Nephron progenitor cell (in vitro differentiated cells): ENCODE results near the gene COQ10A.

Experiments used
- DNase-seq: peaks from one replicate; pipeline ENCODE4 v3.0.0; 2021
- H3K27ac Mint-ChIP-seq: 2 replicates; pipeline ENCODE4 v1.8.0; 2021; ENCODE audit warnings: mild to moderate bottlenecking, moderate library complexity, mixed read lengths
- H3K27me3 Mint-ChIP-seq: 2 replicates; pipeline ENCODE4 v1.8.0; 2021; ENCODE audit warnings: mild to moderate bottlenecking, low read depth, mixed read lengths; ENCODE audit not compliant: poor library complexity
- H3K36me3 Mint-ChIP-seq: 2 replicates; pipeline ENCODE4 v1.8.0; 2021; ENCODE audit warnings: low read depth, mixed read lengths
- H3K4me1 Mint-ChIP-seq: 2 replicates; pipeline ENCODE4 v1.8.0; 2021; ENCODE audit warnings: mixed read lengths
- H3K4me3 Mint-ChIP-seq: 2 replicates; pipeline ENCODE4 v1.8.0; 2021; ENCODE audit warnings: mild to moderate bottlenecking, moderate library complexity, mixed read lengths
- H3K9me3 Mint-ChIP-seq: 2 replicates; pipeline ENCODE4 v1.8.0; 2021; ENCODE audit warnings: mild to moderate bottlenecking, moderate library complexity, mixed read lengths
- TF ChIP-seq, protein P1 (sequence below): fragments of 200-600 bp; sonication (generic); IDR thresholded peaks from 2 replicates; pipeline ENCODE4 v1.5.0; 2021; ENCODE audit warnings: antibody characterized with exemption

Gene COQ10A

DNA sequence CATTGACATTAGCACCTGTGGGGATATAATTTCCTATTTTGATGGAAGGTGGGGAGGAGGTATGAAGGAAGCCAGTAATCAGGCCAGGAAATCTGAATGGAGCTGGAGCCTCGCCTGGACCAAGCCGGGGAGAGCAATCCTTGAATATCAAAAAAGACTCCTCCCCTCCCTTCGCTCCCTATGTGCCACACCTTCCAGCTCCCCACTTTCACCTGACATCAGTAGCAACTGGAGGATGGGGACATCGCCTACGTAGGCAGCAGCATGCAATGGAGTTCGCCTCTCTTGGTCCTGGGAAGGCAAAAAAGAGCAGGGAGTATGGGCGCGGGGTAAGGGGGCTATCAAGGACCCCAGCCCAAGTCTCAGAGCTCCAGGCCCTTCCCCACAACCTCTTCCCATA, 9.7 kb upstream of the COQ10A start:
- peak overlapping the region; percentile 77 for H3K27ac Mint-ChIP-seq
- H3K27me3 Mint-ChIP-seq: peaks cover 5% of the 10 kb centered on the region

DNA sequence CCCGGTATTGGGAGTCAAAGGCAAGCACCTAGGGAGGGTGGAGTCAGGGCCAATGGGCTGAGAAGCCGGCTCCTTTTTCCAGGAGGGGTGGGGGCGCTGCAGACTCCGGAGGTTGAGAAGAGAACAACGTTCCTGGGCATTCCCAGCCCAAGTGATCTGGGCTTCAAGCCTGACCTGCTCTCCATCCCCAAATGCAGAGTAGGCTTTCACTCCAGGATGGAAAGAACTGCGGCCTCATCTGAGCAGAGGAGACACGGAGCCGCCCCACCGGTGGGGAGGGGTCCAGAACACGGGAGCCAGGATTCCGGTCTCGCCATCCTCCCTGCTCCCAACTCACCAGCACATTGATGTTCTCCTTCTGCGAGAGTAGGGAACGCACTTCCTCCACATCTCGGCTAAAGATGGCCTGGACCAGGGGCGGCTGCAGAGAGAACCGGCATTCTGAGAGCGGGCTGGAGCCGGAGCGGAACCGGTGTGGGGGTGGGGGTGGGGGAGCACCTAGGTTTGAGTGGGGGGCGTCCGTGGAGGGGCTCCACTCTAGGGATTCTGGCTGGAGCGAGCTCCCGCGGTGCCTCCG, 9.2 kb upstream of the COQ10A start:
- TF ChIP-seq, protein P1, sequence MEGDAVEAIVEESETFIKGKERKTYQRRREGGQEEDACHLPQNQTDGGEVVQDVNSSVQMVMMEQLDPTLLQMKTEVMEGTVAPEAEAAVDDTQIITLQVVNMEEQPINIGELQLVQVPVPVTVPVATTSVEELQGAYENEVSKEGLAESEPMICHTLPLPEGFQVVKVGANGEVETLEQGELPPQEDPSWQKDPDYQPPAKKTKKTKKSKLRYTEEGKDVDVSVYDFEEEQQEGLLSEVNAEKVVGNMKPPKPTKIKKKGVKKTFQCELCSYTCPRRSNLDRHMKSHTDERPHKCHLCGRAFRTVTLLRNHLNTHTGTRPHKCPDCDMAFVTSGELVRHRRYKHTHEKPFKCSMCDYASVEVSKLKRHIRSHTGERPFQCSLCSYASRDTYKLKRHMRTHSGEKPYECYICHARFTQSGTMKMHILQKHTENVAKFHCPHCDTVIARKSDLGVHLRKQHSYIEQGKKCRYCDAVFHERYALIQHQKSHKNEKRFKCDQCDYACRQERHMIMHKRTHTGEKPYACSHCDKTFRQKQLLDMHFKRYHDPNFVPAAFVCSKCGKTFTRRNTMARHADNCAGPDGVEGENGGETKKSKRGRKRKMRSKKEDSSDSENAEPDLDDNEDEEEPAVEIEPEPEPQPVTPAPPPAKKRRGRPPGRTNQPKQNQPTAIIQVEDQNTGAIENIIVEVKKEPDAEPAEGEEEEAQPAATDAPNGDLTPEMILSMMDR: no peak
- H3K27ac Mint-ChIP-seq: peak overlapping the region; percentile 77

More for the DNA sequence above, 9.7 kb upstream of the COQ10A start:
- DNase-seq: no peak
- Mint-ChIP-seq H3K4me1 (peaks cover 34% of the 10 kb centered on the region), H3K4me3 (peak overlapping the region; percentile 93), H3K9me3 (no peaks in the 10 kb centered on the region), H3K36me3 (peaks cover 37% of the 10 kb centered on the region)
- TF ChIP-seq, protein P1: no peak

DNA sequence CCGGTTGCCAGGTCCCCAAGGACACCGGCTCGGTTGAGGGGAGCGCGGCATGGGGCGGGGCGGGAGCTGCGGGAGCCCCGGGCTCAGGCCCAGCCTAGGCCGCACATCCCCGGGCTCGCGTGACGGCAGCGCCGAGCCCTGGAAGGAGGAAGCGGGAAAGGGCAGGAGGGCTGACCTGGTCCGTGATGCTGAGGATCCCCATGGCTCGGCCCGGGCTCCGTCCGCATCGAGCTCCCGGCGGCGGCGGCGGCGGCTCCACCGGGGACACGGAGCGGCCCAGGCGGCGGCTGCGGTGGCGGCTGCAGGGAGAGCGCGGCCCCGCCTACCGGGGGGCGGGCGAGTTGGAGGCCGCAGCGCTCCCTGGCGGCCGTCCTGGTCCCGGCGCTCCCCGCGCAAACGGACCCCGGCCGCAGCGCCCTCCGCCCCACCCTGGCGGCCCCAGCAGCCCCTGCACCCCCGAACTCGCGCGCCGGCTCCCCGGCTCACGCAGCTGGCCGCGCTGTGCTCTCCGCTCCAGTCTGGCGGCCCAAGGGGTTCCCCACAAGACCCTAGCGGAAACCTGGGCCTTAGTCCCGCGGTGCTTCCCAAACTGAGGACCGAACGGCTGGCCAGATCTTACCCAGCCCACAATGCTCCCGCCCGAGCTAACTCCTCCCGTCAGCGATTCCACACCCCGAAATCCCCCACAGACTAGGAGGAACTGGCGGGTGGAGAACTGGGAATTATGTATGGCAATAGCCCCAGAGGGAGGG, 8.5 kb upstream of the COQ10A start, which contains the start of gene ANKRD52:
ANKRD52 (minus strand) TSS at position 317 of the 752 bp plus-strand sequence; CDS start at position 202, 115 bp downstream.
- Mint-ChIP-seq H3K27me3 (peaks cover 5% of the 10 kb centered on the region), H3K36me3 (peaks cover 26% of the 10 kb centered on the region), H3K9me3 (no peaks in the 10 kb centered on the region), H3K27ac (peak within 1 kb of the TSS; percentile 77), H3K4me3 (peak within 1 kb of the TSS; percentile 93), H3K4me1 (peaks cover 34% of the 10 kb centered on the region)
- DNase-seq: peak; percentile 89
- TF ChIP-seq, protein P1: peak; percentile 38

More for the DNA sequence above, 9.2 kb upstream of the COQ10A start:
- DNase-seq: peak; percentile 62
- H3K27me3 Mint-ChIP-seq: peaks cover 5% of the 10 kb centered on the region
- H3K4me1 Mint-ChIP-seq: peaks cover 34% of the 10 kb centered on the region
- peaks cover 32% of the 10 kb centered on the region for H3K36me3 Mint-ChIP-seq
- no peaks in the 10 kb centered on the region for H3K9me3 Mint-ChIP-seq
- H3K4me3 Mint-ChIP-seq: peak overlapping the region; percentile 93

DNA sequence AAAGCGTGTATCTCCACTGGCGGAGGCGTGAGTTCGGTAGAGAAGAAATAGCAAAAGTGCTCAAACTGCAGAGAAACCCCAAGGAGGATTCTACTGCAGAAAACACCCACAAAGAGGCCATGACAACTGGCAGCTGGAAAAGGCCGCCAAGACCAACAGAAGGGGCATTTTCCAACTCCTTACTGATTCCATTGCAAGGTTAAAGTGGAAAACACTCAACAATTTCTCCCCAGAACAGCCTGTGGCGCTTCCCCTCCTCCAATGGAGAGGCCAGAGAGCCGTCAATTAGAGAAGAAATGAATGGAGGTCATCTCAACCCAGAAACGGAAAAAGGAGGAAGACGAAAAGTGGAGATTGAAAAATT, 7.9 kb upstream of the COQ10A start:
- H3K4me1 Mint-ChIP-seq: peaks cover 34% of the 10 kb centered on the region
- peak overlapping the region; percentile 90 for H3K4me3 Mint-ChIP-seq
- H3K9me3 Mint-ChIP-seq: no peaks in the 10 kb centered on the region
- TF ChIP-seq, protein P1: no peak
- H3K27me3 Mint-ChIP-seq: peaks cover 5% of the 10 kb centered on the region
- peaks cover 20% of the 10 kb centered on the region for H3K36me3 Mint-ChIP-seq
- DNase-seq: no peak
- H3K27ac Mint-ChIP-seq: peak overlapping the region; percentile 59

DNA sequence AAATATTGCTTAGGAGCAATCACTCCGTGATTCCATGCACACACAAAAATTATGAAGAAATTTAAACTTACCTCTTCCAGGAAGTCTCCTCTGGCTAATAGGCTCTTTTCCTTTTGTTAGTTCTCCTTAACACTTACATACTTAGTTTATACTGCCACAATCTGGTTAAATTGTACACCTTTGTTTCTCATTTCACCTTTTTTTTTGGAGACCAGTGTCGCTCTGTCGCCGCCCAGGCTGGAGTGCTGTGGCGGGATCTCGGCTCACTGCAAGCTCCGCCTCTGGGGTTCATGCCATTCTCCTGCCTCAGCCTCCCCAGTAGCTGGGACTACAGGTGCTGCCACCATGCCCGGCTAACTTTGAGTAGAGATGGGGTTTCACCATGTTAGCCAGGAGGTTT, 6.4 kb upstream of the COQ10A start:
- H3K4me3 Mint-ChIP-seq: peak overlapping the region; percentile 51
- peaks cover 35% of the 10 kb centered on the region for H3K4me1 Mint-ChIP-seq
- H3K36me3 Mint-ChIP-seq: peaks cover 7% of the 10 kb centered on the region
- peaks cover 5% of the 10 kb centered on the region for H3K27me3 Mint-ChIP-seq
- H3K9me3 Mint-ChIP-seq: no peaks in the 10 kb centered on the region
- no peak for DNase-seq
- TF ChIP-seq, protein P1: no peak
- no peak overlapping the region for H3K27ac Mint-ChIP-seq
